ENCODE results near the gene RAD51B.
A peak's percentile ranks its signal among the peaks of the same experiment; 100 is the strongest.

The RAD51B gene

GRCh38 chr14:68444449-68445168 lies 625.0 kb downstream of the RAD51B start:
- in situ Hi-C loops (cut with HindIII; ENCODE audit: low pct_unique_long_range_greater_than_20kb, low sequenced_read_pairs), result no loop called here
- DNase-seq (ENCODE audit: low read depth in 1 of 2, low spot score in 1 of 2), result peak in 1 of 2 experiments; percentile 35
- TF ChIP-seq JUND (IDR thresholded peaks at IDR 0.05; ENCODE audit: low read depth), result no peak

GRCh38 chr14:68446243-68447040 lies 626.9 kb downstream of the RAD51B start:
- no peak for DNase-seq (ENCODE audit: low read depth in 1 of 2, low spot score in 1 of 2)
- TF ChIP-seq JUND (IDR thresholded peaks at IDR 0.05; ENCODE audit: low read depth), result no peak
- in situ Hi-C loops (cut with HindIII; ENCODE audit: low pct_unique_long_range_greater_than_20kb, low sequenced_read_pairs), result no loop called here

GRCh38 chr14:68447581-68448251 lies 628.1 kb downstream of the RAD51B start:
- TF ChIP-seq JUND (IDR thresholded peaks at IDR 0.05; ENCODE audit: low read depth), result no peak
- no peak for DNase-seq (ENCODE audit: low read depth in 1 of 2, low spot score in 1 of 2)
- in situ Hi-C loops (cut with HindIII; ENCODE audit: low pct_unique_long_range_greater_than_20kb, low sequenced_read_pairs), result no loop called here

GRCh38 chr14:68448252-68448902 lies 628.8 kb downstream of the RAD51B start:
- TF ChIP-seq JUND (IDR thresholded peaks at IDR 0.05; ENCODE audit: low read depth), result no peak
- in situ Hi-C loops (cut with HindIII; ENCODE audit: low pct_unique_long_range_greater_than_20kb, low sequenced_read_pairs), result no loop called here

GRCh38 chr14:68449561-68450181 lies 630.1 kb downstream of the RAD51B start:
- TF ChIP-seq JUND (IDR thresholded peaks at IDR 0.05; ENCODE audit: low read depth), result no peak
- in situ Hi-C loops (cut with HindIII; ENCODE audit: low pct_unique_long_range_greater_than_20kb, low sequenced_read_pairs), result no loop called here
- DNase-seq (ENCODE audit: low read depth in 1 of 2, low spot score in 1 of 2), result no peak

More at GRCh38 chr14:68448252-68448902, 628.8 kb downstream of the RAD51B start:
- no peak for DNase-seq (ENCODE audit: low read depth in 1 of 2, low spot score in 1 of 2)

GRCh38 chr14:68450391-68451120 lies 631.0 kb downstream of the RAD51B start:
- no peak for DNase-seq (ENCODE audit: low read depth in 1 of 2, low spot score in 1 of 2)
- TF ChIP-seq JUND (IDR thresholded peaks at IDR 0.05; ENCODE audit: low read depth), result no peak
- in situ Hi-C loops (cut with HindIII; ENCODE audit: low pct_unique_long_range_greater_than_20kb, low sequenced_read_pairs), result no loop called here

- no peak for DNase-seq (ENCODE audit: low read depth in 1 of 2, low spot score in 1 of 2)
- in situ Hi-C loops (cut with HindIII; ENCODE audit: low pct_unique_long_range_greater_than_20kb, low sequenced_read_pairs), result no loop called here
- TF ChIP-seq JUND (IDR thresholded peaks at IDR 0.05; ENCODE audit: low read depth), result no peak
Observed at GRCh38 chr14:68451696-68452373, 632.3 kb downstream of the RAD51B start.

- no peak for TF ChIP-seq JUND (IDR thresholded peaks at IDR 0.05; ENCODE audit: low read depth)
- DNase-seq (ENCODE audit: low read depth in 1 of 2, low spot score in 1 of 2), result no peak
Observed at GRCh38 chr14:68458253-68458652, 638.7 kb downstream of the RAD51B start.

GRCh38 chr14:68458840-68459469 lies 639.4 kb downstream of the RAD51B start:
- in situ Hi-C loops (cut with HindIII; ENCODE audit: low pct_unique_long_range_greater_than_20kb, low sequenced_read_pairs), result no loop called here
- peak in 1 of 2 experiments; percentile 89 for DNase-seq (ENCODE audit: low read depth in 1 of 2, low spot score in 1 of 2)
- TF ChIP-seq JUND (IDR thresholded peaks at IDR 0.05; ENCODE audit: low read depth), result peak; percentile 39; the same call in 1 of the 2 replicates

More at GRCh38 chr14:68458253-68458652, 638.7 kb downstream of the RAD51B start:
- in situ Hi-C loops (cut with HindIII; ENCODE audit: low pct_unique_long_range_greater_than_20kb, low sequenced_read_pairs), result no loop called here

GRCh38 chr14:68459480-68460136 lies 640.0 kb downstream of the RAD51B start:
- no peak for TF ChIP-seq JUND (IDR thresholded peaks at IDR 0.05; ENCODE audit: low read depth)
- in situ Hi-C loops (cut with HindIII; ENCODE audit: low pct_unique_long_range_greater_than_20kb, low sequenced_read_pairs), result no loop called here
- no peak for DNase-seq (ENCODE audit: low read depth in 1 of 2, low spot score in 1 of 2)

Data from T47D (cell line).